AG10803 (cell line): Measurements from ENCODE around the gene STAT1.

ENCODE experiments used
- DNase-seq: peaks from one replicate; pipeline ENCODE4 v3.0.0; 2010; ENCODE audit warnings: low read depth
- H3K4me3 ChIP-seq: 2 replicates; pipeline ENCODE4 v1.5.1; 2011; ENCODE audit warnings: mild to moderate bottlenecking, low read length, control low read depth
- CTCF ChIP-seq: conservative IDR thresholded peaks from 2 replicates; pipeline ENCODE4 v1.5.1; 2011; ENCODE audit warnings: mild to moderate bottlenecking, low read length, control low read depth, inconsistent platforms

STAT1 gene

GRCh38 chr2:191013932-191014652 is at the start of gene STAT1:
STAT1 (minus strand) TSS chr2:191014171; CDS start chr2:191010003, 4,168 bp downstream.
- TF ChIP-seq CTCF, result no peak
- DNase-seq, result peak; percentile 94

GRCh38 chr2:191063584-191063983 is 49.6 kb upstream of the STAT1 start:
- TF ChIP-seq CTCF, result no peak
- no peak overlapping the region for H3K4me3 ChIP-seq
- DNase-seq, result no peak

More at GRCh38 chr2:191013932-191014652, at the start of gene STAT1:
- peak within 1 kb of the TSS; percentile 97 for H3K4me3 ChIP-seq

- TF ChIP-seq CTCF, result no peak
- H3K4me3 ChIP-seq, result no peak overlapping the region
- DNase-seq, result no peak
Observed at GRCh38 chr2:191061381-191061980, 47.5 kb upstream of the STAT1 start.

- no peak for DNase-seq
- H3K4me3 ChIP-seq, result no peak overlapping the region
- no peak for TF ChIP-seq CTCF
Observed at GRCh38 chr2:191059308-191059707, 45.3 kb upstream of the STAT1 start.

- TF ChIP-seq CTCF, result no peak
- no peak for DNase-seq
- H3K4me3 ChIP-seq, result no peak overlapping the region
Observed at GRCh38 chr2:191056228-191056627, 42.3 kb upstream of the STAT1 start.

- H3K4me3 ChIP-seq, result no peak overlapping the region
- no peak for DNase-seq
- TF ChIP-seq CTCF, result no peak
Observed at GRCh38 chr2:191053256-191053655, 39.3 kb upstream of the STAT1 start.
